Measurements from ENCODE around the gene SKA1. TPM values are rescaled to one million over a fixed set of nuclear protein-coding genes. Genes with fewer than 3 reads are reported as not detected.
"Not testable (repeated sequence)": the region's sequence is repeated elsewhere in the genome, so short reads cannot be mapped to it uniquely, and the experiment has no call there.

Gene SKA1
- total and polyA plus RNA-seq, 12 donors: 0.30 to 8.6 (median 0.71) TPM

- no peaks in the 10 kb centered on the region for H3K27me3 ChIP-seq
- TF ChIP-seq CTCF (IDR thresholded peaks at IDR 0.05): no peak
- no peak for TF ChIP-seq POLR2A (IDR thresholded peaks at IDR 0.05)
- intact Hi-C loops (cut with DNase I): no loop called here
- no peaks in the 10 kb centered on the region for H3K9me3 ChIP-seq (replicated peaks in 1 of 3)
- 66 to 74% (median 70%) methylated on average over 16 to 17 of the region's 17 CpGs for WGBS, 4 donors
- DNase-seq: no peak
- H3K4me1 ChIP-seq (replicated peaks in 1 of 2): peaks cover 8 to 20% of the 10 kb centered on the region in 2 donors
- no peak overlapping the region for H3K27ac ChIP-seq
- H3K4me3 ChIP-seq: no peak overlapping the region
- no peaks in the 10 kb centered on the region for H3K36me3 ChIP-seq (replicated peaks in 1 of 2)
Measured at GRCh38 chr18:50405582-50406271, 30.9 kb downstream of the SKA1 start.

- DNase-seq: peak in 2 of 7 donors; percentile 28 to 42
- WGBS, 4 donors: 45 to 65% (median 51%) methylated on average over 5 of the region's 5 CpGs
- H3K27ac ChIP-seq: peak overlapping the region in 2 of 5 donors; percentile 2 to 11
- H3K27me3 ChIP-seq: no peaks in the 10 kb centered on the region
- intact Hi-C loops (cut with DNase I): no loop called here
- peaks cover 0 to 14% of the 10 kb centered on the region in 2 donors for H3K4me1 ChIP-seq (replicated peaks in 1 of 2)
- no peaks in the 10 kb centered on the region for H3K9me3 ChIP-seq (replicated peaks in 1 of 3)
- H3K4me3 ChIP-seq: no peak overlapping the region
- no peaks in the 10 kb centered on the region for H3K36me3 ChIP-seq (replicated peaks in 1 of 2)
- TF ChIP-seq CTCF (IDR thresholded peaks at IDR 0.05): no peak
- TF ChIP-seq POLR2A (IDR thresholded peaks at IDR 0.05): no peak
Measured at GRCh38 chr18:50409236-50409635, 34.4 kb downstream of the SKA1 start.

GRCh38 chr18:50410008-50410407 is 35.2 kb downstream of the SKA1 start:
- TF ChIP-seq CTCF (IDR thresholded peaks at IDR 0.05) (no peak), POLR2A (IDR thresholded peaks at IDR 0.05) (no peak)
- 76 to 83% (median 77%) methylated on average over 4 of the region's 4 CpGs for WGBS, 4 donors
- no peak for DNase-seq
- intact Hi-C loops (cut with DNase I): no loop called here
- Histone ChIP-seq H3K4me1 (replicated peaks in 1 of 2) (peaks cover 0 to 14% of the 10 kb centered on the region in 2 donors), H3K36me3 (replicated peaks in 1 of 2) (no peaks in the 10 kb centered on the region), H3K27ac (peak overlapping the region in 1 of 5 donors; percentile 2), H3K9me3 (replicated peaks in 1 of 3) (no peaks in the 10 kb centered on the region), H3K27me3 (no peaks in the 10 kb centered on the region), H3K4me3 (no peak overlapping the region)

GRCh38 chr18:50410894-50411293 is 36.0 kb downstream of the SKA1 start:
- DNase-seq: peak in 2 of 7 donors; percentile 32 to 54
- Histone ChIP-seq H3K27ac (peak overlapping the region in 2 of 5 donors; percentile 11 to 28), H3K36me3 (replicated peaks in 1 of 2) (no peaks in the 10 kb centered on the region), H3K27me3 (no peaks in the 10 kb centered on the region), H3K4me3 (no peak overlapping the region), H3K9me3 (replicated peaks in 1 of 3) (no peaks in the 10 kb centered on the region), H3K4me1 (replicated peaks in 1 of 2) (peaks cover 0 to 14% of the 10 kb centered on the region in 2 donors)
- TF ChIP-seq POLR2A (IDR thresholded peaks at IDR 0.05): no peak
- no peak for TF ChIP-seq CTCF (IDR thresholded peaks at IDR 0.05)
- 42 to 68% (median 55%) methylated on average over 1 of the region's 1 CpG for WGBS, 4 donors
- intact Hi-C loops (cut with DNase I): no loop called here

- intact Hi-C loops (cut with DNase I); H3K4me3 ChIP-seq; H3K9me3 ChIP-seq (replicated peaks in 1 of 3); H3K36me3 ChIP-seq (replicated peaks in 1 of 2); DNase-seq; H3K27ac ChIP-seq; H3K27me3 ChIP-seq; H3K4me1 ChIP-seq (replicated peaks in 1 of 2): not testable (repeated sequence)
- WGBS, 4 donors: 93 to 100% (median 94%) methylated on average over 2 to 3 of the region's 3 CpGs
Measured at GRCh38 chr18:50416832-50417231, 42.0 kb downstream of the SKA1 start.

- DNase-seq; H3K4me3 ChIP-seq; H3K36me3 ChIP-seq (replicated peaks in 1 of 2); H3K27me3 ChIP-seq; H3K27ac ChIP-seq; H3K9me3 ChIP-seq (replicated peaks in 1 of 3); intact Hi-C loops (cut with DNase I): not testable (repeated sequence)
- H3K4me1 ChIP-seq (replicated peaks in 1 of 2): peaks cover 4 to 12% of the 10 kb centered on the region in 2 donors
- WGBS, 4 donors: 90 to 97% (median 94%) methylated on average over 11 to 21 of the region's 21 CpGs
Measured at GRCh38 chr18:50417705-50418104, 42.9 kb downstream of the SKA1 start.
